DOHH2 (cell line): Measurements from ENCODE around the gene SEPTIN7.

Experiments
- H3F3A ChIP-seq: fragments of 200-600 bp; sonication (generic), shearing (Covaris generic); 2 replicates; pipeline ENCODE4 v1.6.0; 2016; ENCODE audit warnings: antibody characterized with exemption, mild to moderate bottlenecking; ENCODE audit not compliant: control insufficient read depth, insufficient read depth
- H3K27ac ChIP-seq: fragments of 200-600 bp; sonication (generic); 2 replicates; pipeline ENCODE4 v1.5.1; 2014; ENCODE audit warnings: low read depth, mild to moderate bottlenecking, low read length, moderate library complexity
- H3K27me3 ChIP-seq: fragments of 200-600 bp; sonication (generic); 2 replicates; pipeline ENCODE4 v1.6.1; 2014; ENCODE audit warnings: mild to moderate bottlenecking, low read length, mixed read lengths; ENCODE audit not compliant: control insufficient read depth
- H3K36me3 ChIP-seq: fragments of 200-600 bp; sonication (generic); 2 replicates; pipeline ENCODE4 v1.6.1; 2014; ENCODE audit warnings: mild to moderate bottlenecking, low read length, moderate library complexity, mixed read lengths; ENCODE audit not compliant: control insufficient read depth
- H3K4me1 ChIP-seq: fragments of 200-600 bp; sonication (generic); 2 replicates; pipeline ENCODE4 v1.6.1; 2014; ENCODE audit warnings: mild to moderate bottlenecking, low read length, mixed read lengths; ENCODE audit not compliant: control insufficient read depth
- H3K4me2 ChIP-seq: fragments of 200-600 bp; sonication (generic); 2 replicates; pipeline ENCODE4 v1.6.0; 2014; ENCODE audit warnings: mild to moderate bottlenecking, low read length, moderate library complexity
- H3K4me3 ChIP-seq: fragments of 200-600 bp; sonication (generic); 2 replicates; pipeline ENCODE4 v1.5.1; 2014; ENCODE audit warnings: mild to moderate bottlenecking, low read length, mixed read lengths
- H3K79me2 ChIP-seq: fragments of 200-600 bp; sonication (generic); 2 replicates; pipeline ENCODE4 v1.6.1; 2014; ENCODE audit warnings: mild to moderate bottlenecking, low read length, mixed read lengths; ENCODE audit not compliant: control insufficient read depth
- H3K9me2 ChIP-seq: fragments of 200-600 bp; sonication (generic); replicated peaks from 2 replicates; pipeline ENCODE4 v1.6.1; 2014; ENCODE audit warnings: mild to moderate bottlenecking, low read length, mixed read lengths; ENCODE audit not compliant: control insufficient read depth
- H3K9me3 ChIP-seq: fragments of 200-600 bp; sonication (generic); 2 replicates; pipeline ENCODE4 v1.6.1; 2014; ENCODE audit warnings: antibody characterized with exemption, low read length, mixed read lengths; ENCODE audit not compliant: control insufficient read depth, insufficient read depth
- H4K20me1 ChIP-seq: fragments of 200-600 bp; sonication (generic); 2 replicates; pipeline ENCODE4 v1.6.0; 2014; ENCODE audit warnings: low read depth, mild to moderate bottlenecking, antibody characterized with exemption, low read length, moderate library complexity; ENCODE audit not compliant: control insufficient read depth, insufficient read depth
- CTCF ChIP-seq: fragments of 200-600 bp; sonication (generic); IDR thresholded peaks from one replicate; pipeline ENCODE4 v1.5.1; 2014; ENCODE audit warnings: antibody characterized with exemption, mild to moderate bottlenecking, low read depth, low read length; ENCODE audit not compliant: poor library complexity, severe bottlenecking
- EZH2phosphoT487 ChIP-seq: fragments of 200-600 bp; sonication (generic); IDR thresholded peaks from 2 replicates; pipeline ENCODE4 v1.6.1; 2017; ENCODE audit warnings: borderline replicate concordance, mild to moderate bottlenecking, antibody characterized with exemption, low read length, moderate library complexity, mixed read lengths

Gene SEPTIN7

DNA sequence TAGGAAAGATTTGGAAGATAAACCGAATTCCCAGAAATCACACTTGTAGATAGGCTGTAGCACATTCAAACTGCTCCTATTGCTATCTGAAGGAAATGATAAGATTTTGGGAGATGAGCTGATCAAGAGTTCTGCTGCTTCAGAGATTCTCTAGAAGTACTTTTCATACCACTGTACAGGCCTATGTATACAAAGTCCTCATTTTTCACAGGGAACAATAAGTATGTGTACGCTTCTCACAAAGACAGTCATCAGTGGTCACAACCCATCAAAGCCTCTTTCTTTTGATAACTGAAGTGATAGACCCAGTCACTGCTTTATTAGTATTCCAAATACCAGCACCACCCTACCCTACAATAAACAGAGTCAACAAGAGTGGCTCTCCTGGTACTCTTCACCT is 15.6 kb upstream of the SEPTIN7 start:
- H3F3A ChIP-seq = no peaks in the 10 kb centered on the region
- no peak overlapping the region for H3K27ac ChIP-seq
- no peak overlapping the region for H3K4me3 ChIP-seq
- H3K79me2 ChIP-seq = no peaks in the 10 kb centered on the region
- peaks cover 3% of the 10 kb centered on the region; the same call in 1 of the 2 replicates for H3K9me3 ChIP-seq
- H3K4me1 ChIP-seq = no peaks in the 10 kb centered on the region
- no peaks in the 10 kb centered on the region for H3K36me3 ChIP-seq
- TF ChIP-seq CTCF = no peak
- TF ChIP-seq EZH2phosphoT487 = no peak
- no peaks in the 10 kb centered on the region for H3K27me3 ChIP-seq
- no peak overlapping the region for H3K4me2 ChIP-seq
- no peaks in the 10 kb centered on the region for H3K9me2 ChIP-seq
- no peaks in the 10 kb centered on the region for H4K20me1 ChIP-seq

DNA sequence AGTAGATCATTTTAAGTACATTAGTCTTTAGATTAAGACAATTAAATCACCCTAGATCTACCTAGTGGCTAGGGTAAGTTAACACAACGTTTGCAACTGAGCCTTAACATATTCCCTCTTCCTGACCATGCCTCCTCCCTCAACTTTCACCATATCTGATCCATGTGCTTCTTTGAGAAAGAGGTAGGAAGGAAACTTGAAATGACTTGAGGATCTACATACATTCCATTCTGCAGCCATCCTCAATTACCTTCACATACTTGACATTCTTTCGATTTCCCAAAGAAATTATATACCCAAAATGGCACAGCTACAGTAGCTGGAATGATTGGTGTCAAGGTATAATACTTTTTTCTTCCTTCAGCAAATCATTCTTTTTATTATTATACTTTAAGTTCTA is 12.9 kb upstream of the SEPTIN7 start:
- H3K9me2 ChIP-seq = no peaks in the 10 kb centered on the region
- TF ChIP-seq EZH2phosphoT487 (no peak), CTCF (no peak)
- no peaks in the 10 kb centered on the region for H3K4me1 ChIP-seq
- no peak overlapping the region for H3K27ac ChIP-seq
- no peak overlapping the region for H3K4me3 ChIP-seq
- H3K9me3 ChIP-seq = peaks cover 3% of the 10 kb centered on the region; the same call in 1 of the 2 replicates
- no peaks in the 10 kb centered on the region for H3F3A ChIP-seq
- no peaks in the 10 kb centered on the region for H3K36me3 ChIP-seq
- H3K27me3 ChIP-seq = no peaks in the 10 kb centered on the region
- no peaks in the 10 kb centered on the region for H3K79me2 ChIP-seq
- no peaks in the 10 kb centered on the region for H4K20me1 ChIP-seq
- H3K4me2 ChIP-seq = no peak overlapping the region

- H3F3A ChIP-seq = no peaks in the 10 kb centered on the region
Measured at GRCh38 chr7:35792472-35792871, 8.4 kb upstream of the SEPTIN7 start.

More at GRCh38 chr7:35792472-35792871, 8.4 kb upstream of the SEPTIN7 start:
- Histone ChIP-seq H3K36me3 (no peaks in the 10 kb centered on the region), H3K9me2 (no peaks in the 10 kb centered on the region), H3K27me3 (no peaks in the 10 kb centered on the region), H3K4me2 (no peak overlapping the region), H4K20me1 (no peaks in the 10 kb centered on the region), H3K27ac (no peak overlapping the region), H3K79me2 (0 out of 2 replicates have a peak, but pooled peaks cover 4% of the 10 kb centered on the region), H3K4me3 (no peak overlapping the region), H3K9me3 (peaks cover 3% of the 10 kb centered on the region; the same call in 1 of the 2 replicates), H3K4me1 (no peaks in the 10 kb centered on the region)
- no peak for TF ChIP-seq EZH2phosphoT487
- TF ChIP-seq CTCF = no peak
